HEK293 (cell line): ENCODE measurements around the gene NPAS1.

Experiments used
- ZNF777 ChIP-seq: fragments of 450-650 bp; formaldehyde crosslinking; IDR thresholded peaks from 2 replicates; pipeline ENCODE4 v1.5.1; 2017; ENCODE audit warnings: missing biosample characterization, missing genetic modification characterization, borderline replicate concordance
- TF ChIP-seq, protein P1 (sequence below): fragments of 450-650 bp; formaldehyde crosslinking; IDR thresholded peaks from 2 replicates; pipeline ENCODE4 v1.5.1; 2016; ENCODE audit warnings: missing biosample characterization, missing genetic modification characterization
- TF ChIP-seq, protein P2 (sequence below): fragments of 450-650 bp; formaldehyde crosslinking; IDR thresholded peaks from 2 replicates; pipeline ENCODE4 v1.5.1; 2016; ENCODE audit warnings: missing biosample characterization, missing genetic modification characterization

DNA sequence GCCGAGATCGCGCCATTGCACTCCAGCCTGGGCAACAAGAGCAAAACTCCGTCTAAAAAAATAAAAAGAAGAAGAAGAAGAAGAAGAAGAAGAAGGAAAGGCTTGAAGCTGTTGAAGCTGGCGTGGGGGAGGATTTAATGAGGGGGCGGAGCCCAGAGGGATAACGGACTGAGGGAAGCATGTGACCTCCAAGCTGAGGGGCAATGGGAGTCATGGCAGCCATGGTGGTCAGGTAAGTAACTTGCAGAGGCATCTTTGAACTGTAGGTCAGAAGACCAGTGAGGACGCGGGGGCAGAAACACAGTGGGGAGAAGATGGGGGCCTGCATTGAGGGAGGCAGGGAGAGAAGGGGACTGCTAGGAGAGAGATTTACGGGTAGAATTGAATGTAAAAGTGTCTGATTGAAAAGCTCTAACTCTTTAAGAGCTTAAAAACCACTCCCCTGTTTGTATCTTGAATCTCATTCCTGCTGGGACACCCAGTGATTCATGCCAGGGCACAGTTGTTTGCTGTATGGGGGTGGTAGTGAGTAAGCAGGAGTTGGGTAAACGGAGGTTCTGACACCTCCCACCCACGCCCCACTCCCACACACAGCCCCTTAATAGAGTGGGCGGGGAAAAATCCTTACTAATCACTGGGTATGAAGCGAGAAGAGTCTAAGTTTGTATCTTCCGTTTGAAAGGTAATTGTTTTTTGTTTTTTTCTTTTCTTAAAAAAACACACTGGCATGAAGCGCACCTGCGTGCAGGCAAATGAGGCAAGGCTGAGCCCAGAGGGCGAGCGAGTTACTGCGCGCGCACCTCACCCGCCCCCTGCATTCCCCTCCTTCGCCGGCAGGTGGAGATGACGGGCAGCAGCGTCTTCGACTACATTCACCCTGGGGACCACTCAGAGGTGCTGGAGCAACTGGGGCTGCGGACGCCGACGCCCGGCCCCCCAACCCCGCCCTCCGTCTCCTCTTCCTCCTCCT, 15.8 kb downstream of the NPAS1 start:
- TF ChIP-seq, protein P1, sequence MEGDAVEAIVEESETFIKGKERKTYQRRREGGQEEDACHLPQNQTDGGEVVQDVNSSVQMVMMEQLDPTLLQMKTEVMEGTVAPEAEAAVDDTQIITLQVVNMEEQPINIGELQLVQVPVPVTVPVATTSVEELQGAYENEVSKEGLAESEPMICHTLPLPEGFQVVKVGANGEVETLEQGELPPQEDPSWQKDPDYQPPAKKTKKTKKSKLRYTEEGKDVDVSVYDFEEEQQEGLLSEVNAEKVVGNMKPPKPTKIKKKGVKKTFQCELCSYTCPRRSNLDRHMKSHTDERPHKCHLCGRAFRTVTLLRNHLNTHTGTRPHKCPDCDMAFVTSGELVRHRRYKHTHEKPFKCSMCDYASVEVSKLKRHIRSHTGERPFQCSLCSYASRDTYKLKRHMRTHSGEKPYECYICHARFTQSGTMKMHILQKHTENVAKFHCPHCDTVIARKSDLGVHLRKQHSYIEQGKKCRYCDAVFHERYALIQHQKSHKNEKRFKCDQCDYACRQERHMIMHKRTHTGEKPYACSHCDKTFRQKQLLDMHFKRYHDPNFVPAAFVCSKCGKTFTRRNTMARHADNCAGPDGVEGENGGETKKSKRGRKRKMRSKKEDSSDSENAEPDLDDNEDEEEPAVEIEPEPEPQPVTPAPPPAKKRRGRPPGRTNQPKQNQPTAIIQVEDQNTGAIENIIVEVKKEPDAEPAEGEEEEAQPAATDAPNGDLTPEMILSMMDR (tag by site-specific recombination), result peak; percentile 97
- TF ChIP-seq ZNF777 (tag by site-specific recombination), result no peak
- TF ChIP-seq, protein P2, sequence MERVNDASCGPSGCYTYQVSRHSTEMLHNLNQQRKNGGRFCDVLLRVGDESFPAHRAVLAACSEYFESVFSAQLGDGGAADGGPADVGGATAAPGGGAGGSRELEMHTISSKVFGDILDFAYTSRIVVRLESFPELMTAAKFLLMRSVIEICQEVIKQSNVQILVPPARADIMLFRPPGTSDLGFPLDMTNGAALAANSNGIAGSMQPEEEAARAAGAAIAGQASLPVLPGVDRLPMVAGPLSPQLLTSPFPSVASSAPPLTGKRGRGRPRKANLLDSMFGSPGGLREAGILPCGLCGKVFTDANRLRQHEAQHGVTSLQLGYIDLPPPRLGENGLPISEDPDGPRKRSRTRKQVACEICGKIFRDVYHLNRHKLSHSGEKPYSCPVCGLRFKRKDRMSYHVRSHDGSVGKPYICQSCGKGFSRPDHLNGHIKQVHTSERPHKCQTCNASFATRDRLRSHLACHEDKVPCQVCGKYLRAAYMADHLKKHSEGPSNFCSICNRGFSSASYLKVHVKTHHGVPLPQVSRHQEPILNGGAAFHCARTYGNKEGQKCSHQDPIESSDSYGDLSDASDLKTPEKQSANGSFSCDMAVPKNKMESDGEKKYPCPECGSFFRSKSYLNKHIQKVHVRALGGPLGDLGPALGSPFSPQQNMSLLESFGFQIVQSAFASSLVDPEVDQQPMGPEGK (tag by site-specific recombination), result peak; percentile 76
